ENCODE measurements around the gene PMIS2. TPM values are rescaled to one million over a fixed set of nuclear protein-coding genes. Genes with fewer than 3 reads are reported as not detected.

Gene PMIS2
- total RNA-seq, 1 experiment from 2014 or later, result not detected

DNA sequence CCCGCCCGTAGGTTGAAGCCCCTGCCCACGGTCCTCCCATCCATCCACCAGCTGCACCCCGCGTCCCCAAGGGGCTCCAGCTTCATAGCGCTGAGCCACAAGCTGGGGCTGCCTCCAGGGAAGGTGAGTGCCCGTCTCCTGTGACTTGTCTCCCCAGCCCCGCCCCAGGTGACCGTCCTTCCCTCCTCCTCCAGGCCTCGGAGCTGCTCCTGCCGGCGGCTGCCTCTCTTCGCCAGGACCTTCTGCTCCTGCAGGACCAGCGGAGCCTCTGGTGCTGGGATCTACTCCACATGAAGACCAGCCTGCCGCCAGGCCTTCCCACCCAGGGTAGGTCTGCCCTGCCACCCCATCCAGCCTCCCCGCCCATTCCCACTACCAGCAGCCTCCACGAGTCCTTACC, 34.0 kb downstream of the PMIS2 start:
- ChIA-PET RAD21 (ENCODE audit: low non-redundant PET in 1 of 2, low total read pairs in 2 of 2, uncharacterized antibody in 2 of 2, unreplicated experiment in 2 of 2) (no interaction called here), CTCF (no interaction called here), POLR2A (no interaction called here)
- no peaks in the 10 kb centered on the region for H3K9me3 ChIP-seq (ENCODE audit: control insufficient read depth in 1 of 2, insufficient read depth in 1 of 2, low read depth in 1 of 2, low read length in 2 of 2)
- DNase-seq (ENCODE audit: low read depth, low spot score), result no peak
- no peaks in the 10 kb centered on the region; a peak in 2 of 4 replicates for H3K36me3 ChIP-seq (ENCODE audit: control insufficient read depth in 1 of 2, insufficient read depth in 2 of 2, low read length in 2 of 2)
- no peaks in the 10 kb centered on the region for H3K79me2 ChIP-seq (ENCODE audit: insufficient read depth, low read length)
- H3K9me2 ChIP-seq (ENCODE audit: insufficient read depth), result no peaks in the 10 kb centered on the region
- intact Hi-C loops (cut with micrococcal nuclease), result no loop called here
- no peak overlapping the region for H3K9ac ChIP-seq (ENCODE audit: low read length)
- no peak overlapping the region for H3K4me2 ChIP-seq (ENCODE audit: low read length)
- no peak overlapping the region for H2AFZ ChIP-seq (ENCODE audit: low read depth, low read length, poor library complexity, severe bottlenecking)
- no peak for ATAC-seq
- H3K4me3 ChIP-seq (replicated peaks in 1 of 2; ENCODE audit: low read depth in 1 of 2, low read length in 2 of 2), result no peak overlapping the region
- H3K4me1 ChIP-seq (ENCODE audit: control insufficient read depth in 1 of 2, insufficient read depth in 2 of 2, low read length in 2 of 2), result no peaks in the 10 kb centered on the region
- TF ChIP-seq RAD21 (IDR thresholded peaks at IDR 0.05; ENCODE audit: low read depth) (no peak), POLR2A (IDR thresholded peaks at IDR 0.05; ENCODE audit: borderline replicate concordance, extremely low read depth, insufficient read depth, insufficient read length) (no peak), SRF (IDR thresholded peaks at IDR 0.05; ENCODE audit: low read depth) (no peak), ATF3 (IDR thresholded peaks at IDR 0.05) (no peak), EZH2 (IDR thresholded peaks at IDR 0.05) (no peak), FOSL1 (IDR thresholded peaks at IDR 0.05; ENCODE audit: low read depth) (no peak), POLR2AphosphoS5 (IDR thresholded peaks at IDR 0.05; ENCODE audit: low read depth, low read length) (no peak), ZNF274 (IDR thresholded peaks at IDR 0.05; ENCODE audit: low read depth, low read length) (no peak)
- TF ChIP-seq, protein P1, sequence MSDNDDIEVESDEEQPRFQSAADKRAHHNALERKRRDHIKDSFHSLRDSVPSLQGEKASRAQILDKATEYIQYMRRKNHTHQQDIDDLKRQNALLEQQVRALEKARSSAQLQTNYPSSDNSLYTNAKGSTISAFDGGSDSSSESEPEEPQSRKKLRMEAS (IDR thresholded peaks at IDR 0.05), result no peak
- TF ChIP-seq, protein P2, sequence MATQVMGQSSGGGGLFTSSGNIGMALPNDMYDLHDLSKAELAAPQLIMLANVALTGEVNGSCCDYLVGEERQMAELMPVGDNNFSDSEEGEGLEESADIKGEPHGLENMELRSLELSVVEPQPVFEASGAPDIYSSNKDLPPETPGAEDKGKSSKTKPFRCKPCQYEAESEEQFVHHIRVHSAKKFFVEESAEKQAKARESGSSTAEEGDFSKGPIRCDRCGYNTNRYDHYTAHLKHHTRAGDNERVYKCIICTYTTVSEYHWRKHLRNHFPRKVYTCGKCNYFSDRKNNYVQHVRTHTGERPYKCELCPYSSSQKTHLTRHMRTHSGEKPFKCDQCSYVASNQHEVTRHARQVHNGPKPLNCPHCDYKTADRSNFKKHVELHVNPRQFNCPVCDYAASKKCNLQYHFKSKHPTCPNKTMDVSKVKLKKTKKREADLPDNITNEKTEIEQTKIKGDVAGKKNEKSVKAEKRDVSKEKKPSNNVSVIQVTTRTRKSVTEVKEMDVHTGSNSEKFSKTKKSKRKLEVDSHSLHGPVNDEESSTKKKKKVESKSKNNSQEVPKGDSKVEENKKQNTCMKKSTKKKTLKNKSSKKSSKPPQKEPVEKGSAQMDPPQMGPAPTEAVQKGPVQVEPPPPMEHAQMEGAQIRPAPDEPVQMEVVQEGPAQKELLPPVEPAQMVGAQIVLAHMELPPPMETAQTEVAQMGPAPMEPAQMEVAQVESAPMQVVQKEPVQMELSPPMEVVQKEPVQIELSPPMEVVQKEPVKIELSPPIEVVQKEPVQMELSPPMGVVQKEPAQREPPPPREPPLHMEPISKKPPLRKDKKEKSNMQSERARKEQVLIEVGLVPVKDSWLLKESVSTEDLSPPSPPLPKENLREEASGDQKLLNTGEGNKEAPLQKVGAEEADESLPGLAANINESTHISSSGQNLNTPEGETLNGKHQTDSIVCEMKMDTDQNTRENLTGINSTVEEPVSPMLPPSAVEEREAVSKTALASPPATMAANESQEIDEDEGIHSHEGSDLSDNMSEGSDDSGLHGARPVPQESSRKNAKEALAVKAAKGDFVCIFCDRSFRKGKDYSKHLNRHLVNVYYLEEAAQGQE (IDR thresholded peaks at IDR 0.05; ENCODE audit: low read depth), result no peak
- BruUV-seq (replicated peaks), result no TSS peak
- H3K27me3 ChIP-seq (ENCODE audit: insufficient read depth, low read length), result no peaks in the 10 kb centered on the region
- H4K20me1 ChIP-seq (ENCODE audit: insufficient read depth), result no peaks in the 10 kb centered on the region
- no peak overlapping the region for H3K27ac ChIP-seq (ENCODE audit: low read depth, low read length)

All from HCT116 (cell line).